ENCODE measurements around the gene CTDNEP1. TPM values are rescaled to one million over a fixed set of nuclear protein-coding genes. Genes with fewer than 3 reads are reported as not detected.

CTDNEP1 gene
- total RNA-seq, 1 donor from 2014 or later: 64.6 TPM

DNA sequence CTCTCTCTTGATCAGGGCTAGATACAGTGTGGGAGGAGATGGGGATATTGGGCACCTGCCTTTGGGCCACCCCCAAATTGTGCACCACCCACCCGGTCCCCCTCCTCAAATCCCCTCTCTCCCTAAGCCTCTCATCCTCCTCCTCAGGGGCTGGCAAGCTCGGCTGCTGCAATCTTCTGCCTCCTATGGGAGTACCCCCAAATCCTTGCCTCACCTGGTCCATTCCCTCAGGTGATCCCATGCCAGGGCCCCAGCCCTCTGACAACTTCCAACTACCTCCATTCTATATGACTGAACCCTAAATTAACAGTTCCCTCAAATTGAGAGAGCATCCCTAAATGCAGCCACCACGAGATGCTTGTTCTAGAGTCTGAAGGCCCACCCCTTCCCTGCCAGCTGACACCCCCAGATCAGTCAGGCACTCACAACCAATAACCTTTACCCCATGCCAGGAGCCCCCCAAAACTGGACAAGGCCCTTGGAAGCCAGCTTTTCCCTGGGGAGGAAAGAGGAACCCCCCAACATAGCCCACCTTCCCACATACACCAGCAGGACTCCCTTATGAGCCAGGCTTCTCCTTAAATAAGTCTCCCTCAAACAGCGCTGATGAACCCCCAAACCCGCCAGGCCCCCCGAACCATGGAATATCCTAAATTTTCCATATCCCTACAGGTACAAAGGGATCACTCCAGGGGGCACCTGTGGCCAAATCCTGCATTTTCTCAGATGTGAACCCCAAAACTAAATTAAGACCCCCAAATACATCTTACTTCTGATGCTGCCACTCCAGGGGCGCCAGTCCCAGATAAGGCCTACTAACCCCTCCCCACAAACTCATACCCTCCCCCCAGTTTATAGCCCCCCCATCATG lies 35.1 kb downstream of the CTDNEP1 start:
- Histone ChIP-seq H3K27me3 (no peaks in the 10 kb centered on the region), H3K36me3 (no peaks in the 10 kb centered on the region), H3K4me1 (peaks cover 73% of the 10 kb centered on the region), H3K9me3 (no peaks in the 10 kb centered on the region), H3K27ac (peak overlapping the region; percentile 99), H3K4me3 (peak overlapping the region; percentile 54 to 55)
- TF ChIP-seq POLR2AphosphoS5 (IDR thresholded peaks at IDR 0.05; ENCODE audit: insufficient read depth in 1 of 2, low read depth in 1 of 2) (no peak), POLR2A (IDR thresholded peaks at IDR 0.05) (no peak)
- TF ChIP-seq, protein P1, sequence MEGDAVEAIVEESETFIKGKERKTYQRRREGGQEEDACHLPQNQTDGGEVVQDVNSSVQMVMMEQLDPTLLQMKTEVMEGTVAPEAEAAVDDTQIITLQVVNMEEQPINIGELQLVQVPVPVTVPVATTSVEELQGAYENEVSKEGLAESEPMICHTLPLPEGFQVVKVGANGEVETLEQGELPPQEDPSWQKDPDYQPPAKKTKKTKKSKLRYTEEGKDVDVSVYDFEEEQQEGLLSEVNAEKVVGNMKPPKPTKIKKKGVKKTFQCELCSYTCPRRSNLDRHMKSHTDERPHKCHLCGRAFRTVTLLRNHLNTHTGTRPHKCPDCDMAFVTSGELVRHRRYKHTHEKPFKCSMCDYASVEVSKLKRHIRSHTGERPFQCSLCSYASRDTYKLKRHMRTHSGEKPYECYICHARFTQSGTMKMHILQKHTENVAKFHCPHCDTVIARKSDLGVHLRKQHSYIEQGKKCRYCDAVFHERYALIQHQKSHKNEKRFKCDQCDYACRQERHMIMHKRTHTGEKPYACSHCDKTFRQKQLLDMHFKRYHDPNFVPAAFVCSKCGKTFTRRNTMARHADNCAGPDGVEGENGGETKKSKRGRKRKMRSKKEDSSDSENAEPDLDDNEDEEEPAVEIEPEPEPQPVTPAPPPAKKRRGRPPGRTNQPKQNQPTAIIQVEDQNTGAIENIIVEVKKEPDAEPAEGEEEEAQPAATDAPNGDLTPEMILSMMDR (IDR thresholded peaks at IDR 0.05): no peak
- no peak for DNase-seq (ENCODE audit: extremely low spot score in 2 of 2)
- intact Hi-C loops (cut with DNase I): no loop called here

- Histone ChIP-seq H3K9me3 (no peaks in the 10 kb centered on the region), H3K4me1 (peaks cover 72% of the 10 kb centered on the region), H3K27ac (peak overlapping the region; percentile 99), H3K4me3 (peak overlapping the region; percentile 54 to 55), H3K36me3 (no peaks in the 10 kb centered on the region), H3K27me3 (no peaks in the 10 kb centered on the region)
- intact Hi-C loops (cut with DNase I): no loop called here
- TF ChIP-seq POLR2A (IDR thresholded peaks at IDR 0.05) (no peak), POLR2AphosphoS5 (IDR thresholded peaks at IDR 0.05; ENCODE audit: insufficient read depth in 1 of 2, low read depth in 1 of 2) (no peak)
- TF ChIP-seq, protein P1 (IDR thresholded peaks at IDR 0.05): no peak
- no peak for DNase-seq (ENCODE audit: extremely low spot score in 2 of 2)
These were observed 35.8 kb downstream of the CTDNEP1 start for GRCh38 chr17:7215652-7216180.

GRCh38 chr17:7215136-7215638 lies 36.3 kb downstream of the CTDNEP1 start:
- no peaks in the 10 kb centered on the region for H3K9me3 ChIP-seq
- H3K27ac ChIP-seq: peak overlapping the region; percentile 99
- TF ChIP-seq, protein P1 (IDR thresholded peaks at IDR 0.05): no peak
- TF ChIP-seq POLR2AphosphoS5 (IDR thresholded peaks at IDR 0.05; ENCODE audit: insufficient read depth in 1 of 2, low read depth in 1 of 2) (peak in 1 of 2 donors; percentile 63), POLR2A (IDR thresholded peaks at IDR 0.05) (no peak)
- H3K36me3 ChIP-seq: no peaks in the 10 kb centered on the region
- H3K27me3 ChIP-seq: no peaks in the 10 kb centered on the region
- peaks cover 68% of the 10 kb centered on the region for H3K4me1 ChIP-seq
- peak in 1 of 2 donors; percentile 99 for DNase-seq (ENCODE audit: extremely low spot score in 2 of 2)
- intact Hi-C loops (cut with DNase I): no loop called here
- peak overlapping the region; percentile 54 to 55 for H3K4me3 ChIP-seq

DNA sequence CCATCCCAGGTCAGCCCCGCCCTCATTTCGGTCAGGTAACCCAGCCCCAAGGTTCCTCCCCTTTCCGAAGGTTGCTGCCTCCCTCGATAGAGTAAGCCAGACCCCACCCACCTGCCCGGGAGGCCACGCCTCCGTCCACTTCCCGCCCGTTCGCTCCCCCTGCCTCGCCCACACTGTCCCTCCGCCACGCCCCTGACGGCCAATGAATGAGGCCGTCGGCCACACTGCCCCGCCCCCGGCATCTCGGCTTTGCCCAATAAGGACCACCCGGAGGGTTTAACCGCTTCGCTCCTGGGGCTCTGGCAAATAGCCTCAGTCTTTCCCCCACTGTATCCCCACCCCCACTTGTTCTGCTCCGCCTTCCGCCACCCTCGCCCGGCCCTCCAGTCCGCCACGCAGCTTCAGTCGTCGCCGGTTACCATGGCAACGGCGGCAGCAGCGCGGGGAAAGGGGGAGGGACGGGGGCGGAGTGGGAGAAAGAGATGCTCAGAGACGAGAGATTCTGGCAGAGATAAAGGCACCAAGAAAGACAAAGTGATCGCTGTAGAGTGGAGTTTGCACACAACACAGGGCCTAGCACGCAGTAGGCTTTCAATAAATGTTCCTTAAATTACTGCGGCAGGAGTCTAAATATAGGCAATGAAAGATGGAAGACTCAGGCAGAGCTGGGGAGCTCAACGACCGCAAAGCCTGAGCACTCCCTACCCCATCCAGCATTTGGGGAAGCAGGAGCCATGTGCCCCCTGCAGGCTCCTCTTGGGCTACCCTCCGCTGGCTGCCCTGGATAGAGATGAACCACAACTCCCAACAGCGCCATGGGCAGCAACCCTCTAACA lies 37.0 kb downstream of the CTDNEP1 start:
- no peaks in the 10 kb centered on the region for H3K9me3 ChIP-seq
- no peaks in the 10 kb centered on the region for H3K27me3 ChIP-seq
- H3K4me3 ChIP-seq: peak overlapping the region; percentile 54 to 55
- H3K27ac ChIP-seq: peak overlapping the region; percentile 99
- peaks cover 68% of the 10 kb centered on the region for H3K4me1 ChIP-seq
- TF ChIP-seq, protein P1 (IDR thresholded peaks at IDR 0.05): peak in 2 of 3 experiments; percentile 23 to 26
- TF ChIP-seq POLR2A (IDR thresholded peaks at IDR 0.05) (no peak), POLR2AphosphoS5 (IDR thresholded peaks at IDR 0.05; ENCODE audit: insufficient read depth in 1 of 2, low read depth in 1 of 2) (peak in 1 of 2 donors; percentile 82)
- intact Hi-C loops (cut with DNase I): no loop called here
- no peaks in the 10 kb centered on the region for H3K36me3 ChIP-seq
- DNase-seq (ENCODE audit: extremely low spot score in 2 of 2): no peak

Measured in vagina (tissue), 2 donors.